SK-N-MC (cell line): Measurements from ENCODE around the gene SLC19A2.

ENCODE experiments used
- EZH2 ChIP-seq: fragments of 200-600 bp; sonication (generic); IDR thresholded peaks from one replicate; pipeline ENCODE4 v1.6.1; 2017; ENCODE audit warnings: antibody characterized with exemption
- POLR2AphosphoS5 ChIP-seq: IDR thresholded peaks from 2 replicates; pipeline ENCODE4 v1.6.1; 2012; ENCODE audit warnings: mild to moderate bottlenecking, low read depth, low read length, borderline replicate concordance

DNA sequence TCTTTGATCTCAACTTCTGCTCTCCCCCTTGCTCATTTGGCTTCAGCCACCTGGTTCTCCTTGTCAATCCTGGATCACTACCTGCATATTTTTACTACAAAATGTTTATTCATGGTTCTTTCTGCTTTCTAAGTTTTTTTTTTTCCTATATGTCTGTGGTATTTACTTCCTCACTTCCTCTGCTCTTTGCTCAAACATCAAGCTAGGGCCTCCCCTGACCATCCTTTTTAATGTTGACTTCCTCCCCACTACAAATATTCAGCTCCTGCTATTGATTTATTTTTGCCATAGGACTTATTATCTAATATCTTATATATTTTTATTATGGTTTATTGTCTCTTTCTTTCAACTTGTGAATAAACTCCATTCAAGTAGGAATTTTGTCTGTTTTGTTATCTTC, 14.1 kb upstream of the SLC19A2 start:
- no peak for TF ChIP-seq POLR2AphosphoS5
- TF ChIP-seq EZH2: no peak
